ENCODE results near the gene IFT57.
A peak's percentile ranks its signal among the peaks of the same experiment; 100 is the strongest.

The IFT57 gene

DNA sequence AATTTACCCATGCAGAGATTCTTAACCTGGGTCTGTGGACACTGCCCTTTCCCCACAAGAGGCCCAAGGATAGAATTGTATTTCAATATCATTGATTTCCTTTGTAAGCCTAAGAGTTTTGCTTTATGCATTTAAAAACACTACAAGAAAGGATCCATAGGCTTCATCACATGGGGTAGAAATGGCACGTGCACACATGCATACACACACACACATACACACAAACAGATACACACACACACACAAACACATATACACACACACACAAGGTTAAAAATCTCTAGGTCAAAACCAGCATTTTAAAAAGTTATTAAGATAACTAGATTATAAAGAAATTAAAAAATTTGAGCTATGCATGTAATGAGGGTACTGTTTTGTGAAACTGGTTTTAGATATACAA is 95.9 kb downstream of the IFT57 start:
- no peak overlapping the region for H2AFZ ChIP-seq (ENCODE audit: low read depth, low read length, severe bottlenecking)

GRCh38 chr3:108125550-108126071 is 96.6 kb downstream of the IFT57 start:
- H3K4me3 ChIP-seq (ENCODE audit: insufficient read depth, low read length, poor library complexity, severe bottlenecking), result peak overlapping the region; percentile 59
- TF ChIP-seq EZH2phosphoT487 (conservative IDR thresholded peaks at IDR 0.05; ENCODE audit: low read length), result no peak
- TF ChIP-seq CTCF (IDR thresholded peaks at IDR 0.05; ENCODE audit: insufficient read depth, low read length, poor library complexity, severe bottlenecking), result no peak

More for the DNA sequence above, 95.9 kb downstream of the IFT57 start:
- Histone ChIP-seq H3K27ac (ENCODE audit: low read depth, low read length) (peak overlapping the region; percentile 94), H3K4me3 (ENCODE audit: insufficient read depth, low read length, poor library complexity, severe bottlenecking) (peak overlapping the region; percentile 59), H4K20me1 (ENCODE audit: low read depth, low read length) (no peaks in the 10 kb centered on the region), H3K9me2 (replicated peaks; ENCODE audit: insufficient read depth, low read length) (no peaks in the 10 kb centered on the region), H3F3A (ENCODE audit: insufficient read depth) (peaks cover 25% of the 10 kb centered on the region), H3K36me3 (ENCODE audit: low read length) (peaks cover 7% of the 10 kb centered on the region; the same call in 1 of the 2 replicates), H3K4me2 (ENCODE audit: low read depth, low read length, poor library complexity, severe bottlenecking) (peak overlapping the region; percentile 99), H3K79me2 (ENCODE audit: insufficient read depth, low read length) (peaks cover 21% of the 10 kb centered on the region; the same call in 1 of the 2 replicates), H3K9me3 (ENCODE audit: insufficient read depth, low read length) (no peaks in the 10 kb centered on the region), H3K27me3 (ENCODE audit: low read length) (no peaks in the 10 kb centered on the region), H3K9ac (ENCODE audit: low read length) (peak overlapping the region; percentile 81)
- TF ChIP-seq CTCF (IDR thresholded peaks at IDR 0.05; ENCODE audit: insufficient read depth, low read length, poor library complexity, severe bottlenecking), result no peak
- TF ChIP-seq EZH2phosphoT487 (conservative IDR thresholded peaks at IDR 0.05; ENCODE audit: low read length), result no peak

GRCh38 chr3:108125153-108125543 is 97.1 kb downstream of the IFT57 start:
- Histone ChIP-seq H2AFZ (ENCODE audit: low read depth, low read length, severe bottlenecking) (no peak overlapping the region), H3K27ac (ENCODE audit: low read depth, low read length) (peak overlapping the region; percentile 94), H3K9me2 (replicated peaks; ENCODE audit: insufficient read depth, low read length) (no peaks in the 10 kb centered on the region), H3K4me3 (ENCODE audit: insufficient read depth, low read length, poor library complexity, severe bottlenecking) (peak overlapping the region; percentile 56), H3K27me3 (ENCODE audit: low read length) (no peaks in the 10 kb centered on the region), H3K79me2 (ENCODE audit: insufficient read depth, low read length) (peaks cover 17% of the 10 kb centered on the region; the same call in 1 of the 2 replicates), H3K9ac (ENCODE audit: low read length) (peak overlapping the region; percentile 81), H3K4me2 (ENCODE audit: low read depth, low read length, poor library complexity, severe bottlenecking) (peak overlapping the region; percentile 99), H4K20me1 (ENCODE audit: low read depth, low read length) (no peaks in the 10 kb centered on the region), H3K9me3 (ENCODE audit: insufficient read depth, low read length) (no peaks in the 10 kb centered on the region), H3K36me3 (ENCODE audit: low read length) (peaks cover 7% of the 10 kb centered on the region; the same call in 1 of the 2 replicates), H3F3A (ENCODE audit: insufficient read depth) (peaks cover 25% of the 10 kb centered on the region)
- TF ChIP-seq CTCF (IDR thresholded peaks at IDR 0.05; ENCODE audit: insufficient read depth, low read length, poor library complexity, severe bottlenecking) (no peak), EZH2phosphoT487 (conservative IDR thresholded peaks at IDR 0.05; ENCODE audit: low read length) (no peak)

More at GRCh38 chr3:108125550-108126071, 96.6 kb downstream of the IFT57 start:
- peak overlapping the region; percentile 94 for H3K27ac ChIP-seq (ENCODE audit: low read depth, low read length)
- peaks cover 7% of the 10 kb centered on the region; the same call in 1 of the 2 replicates for H3K36me3 ChIP-seq (ENCODE audit: low read length)
- no peak overlapping the region for H2AFZ ChIP-seq (ENCODE audit: low read depth, low read length, severe bottlenecking)
- peak overlapping the region; percentile 81 for H3K9ac ChIP-seq (ENCODE audit: low read length)
- no peaks in the 10 kb centered on the region for H3K27me3 ChIP-seq (ENCODE audit: low read length)
- peaks cover 25% of the 10 kb centered on the region for H3F3A ChIP-seq (ENCODE audit: insufficient read depth)
- H3K4me2 ChIP-seq (ENCODE audit: low read depth, low read length, poor library complexity, severe bottlenecking), result peak overlapping the region; percentile 99
- peaks cover 18% of the 10 kb centered on the region; the same call in 1 of the 2 replicates for H3K79me2 ChIP-seq (ENCODE audit: insufficient read depth, low read length)
- H4K20me1 ChIP-seq (ENCODE audit: low read depth, low read length), result no peaks in the 10 kb centered on the region
- no peaks in the 10 kb centered on the region for H3K9me3 ChIP-seq (ENCODE audit: insufficient read depth, low read length)
- no peaks in the 10 kb centered on the region for H3K9me2 ChIP-seq (replicated peaks; ENCODE audit: insufficient read depth, low read length)

Measured in SU-DHL-6 (cell line).